Stomach (tissue), 4 donors: ENCODE data around the gene PTGFRN.

Experiments
- CTCF ChIP-seq, 7 experiments: fragments of 450-650 bp in 4 of 7; fragments of 200-600 bp in 3 of 7; sonication (generic) in 3 of 7; IDR thresholded peaks; one replicate each; pipeline ENCODE4 v1.5.1; 2016 to 2019; ENCODE audit warnings: antibody characterized with exemption in 7 of 7, control low read depth in 2 of 7, mild to moderate bottlenecking in 1 of 7
- POLR2A ChIP-seq, 4 donors: fragments of 450-650 bp; IDR thresholded peaks; one replicate each; pipeline ENCODE4 v1.6.1; 2016; ENCODE audit warnings: antibody characterized with exemption in 4 of 4, control low read depth in 2 of 4, mild to moderate bottlenecking in 1 of 4, moderate library complexity in 1 of 4

GRCh38 chr1:117011334-117011733, 101.6 kb downstream of the PTGFRN start:
- TF ChIP-seq CTCF (IDR thresholded peaks at IDR 0.05) (no peak), POLR2A (IDR thresholded peaks at IDR 0.05) (no peak)
